HG03060 (cell line): ENCODE data around the gene MYL4.

Experiments used
- ATAC-seq: cut with Tn5 transposase; IDR thresholded peaks from one replicate; pipeline ENCODE4 v1.9.1; 2021; ENCODE audit warnings: low read depth, moderate number of reproducible peaks; ENCODE audit not compliant: unreplicated experiment

Gene MYL4

GRCh38 chr17:47239619-47239966, 30.4 kb downstream of the MYL4 start:
- ATAC-seq = no peak

- ATAC-seq = no peak
These were observed 31.0 kb downstream of the MYL4 start for GRCh38 chr17:47239967-47240651.

GRCh38 chr17:47240806-47241205, 31.7 kb downstream of the MYL4 start:
- no peak for ATAC-seq

DNA sequence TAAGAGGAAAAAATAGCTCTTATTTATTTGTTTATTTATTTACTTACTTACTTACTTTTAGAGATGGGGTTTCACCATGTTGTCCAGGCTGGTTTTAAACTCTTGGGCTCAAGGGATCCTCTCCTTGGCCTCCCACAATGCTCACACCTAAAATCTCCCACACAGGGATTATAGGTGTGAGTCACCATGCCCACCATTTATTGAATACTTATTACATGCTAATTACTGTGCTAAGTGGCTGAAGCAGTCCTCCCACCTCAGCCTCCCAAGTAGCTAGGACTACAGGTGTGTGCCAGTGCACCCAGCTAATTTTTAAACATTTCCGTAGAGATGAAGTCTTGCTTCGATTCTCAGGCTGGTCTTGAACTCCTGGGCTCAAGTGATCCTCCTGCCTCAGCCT, 33.5 kb downstream of the MYL4 start:
- ATAC-seq = no peak

- no peak for ATAC-seq
These were observed 34.8 kb downstream of the MYL4 start for GRCh38 chr17:47243737-47244598.

DNA sequence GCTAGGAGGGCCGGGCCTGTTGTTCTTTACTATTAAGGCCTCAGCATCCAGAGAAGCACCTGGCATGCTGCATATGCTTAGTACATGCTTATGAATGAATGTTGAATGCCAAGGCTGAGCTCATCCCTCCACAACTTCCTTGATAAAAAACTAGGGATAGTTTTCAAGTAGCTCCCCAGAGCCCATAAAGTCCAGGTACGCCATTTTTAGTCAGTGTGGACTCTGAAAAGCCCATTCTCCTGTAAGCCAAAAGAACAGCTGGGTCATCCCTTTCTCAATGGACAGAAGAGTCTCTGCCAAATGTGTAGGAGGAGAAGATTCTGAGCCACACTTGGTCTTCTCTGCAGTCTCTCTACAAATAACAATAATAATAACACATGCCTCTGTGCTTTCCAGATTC, 35.5 kb downstream of the MYL4 start:
- ATAC-seq = no peak

- ATAC-seq = no peak
These were observed 37.0 kb downstream of the MYL4 start for GRCh38 chr17:47246120-47246519.

- ATAC-seq = no peak
These were observed 41.7 kb downstream of the MYL4 start for GRCh38 chr17:47250855-47251254.

- no peak for ATAC-seq
These were observed 42.3 kb downstream of the MYL4 start for GRCh38 chr17:47251421-47251940.

DNA sequence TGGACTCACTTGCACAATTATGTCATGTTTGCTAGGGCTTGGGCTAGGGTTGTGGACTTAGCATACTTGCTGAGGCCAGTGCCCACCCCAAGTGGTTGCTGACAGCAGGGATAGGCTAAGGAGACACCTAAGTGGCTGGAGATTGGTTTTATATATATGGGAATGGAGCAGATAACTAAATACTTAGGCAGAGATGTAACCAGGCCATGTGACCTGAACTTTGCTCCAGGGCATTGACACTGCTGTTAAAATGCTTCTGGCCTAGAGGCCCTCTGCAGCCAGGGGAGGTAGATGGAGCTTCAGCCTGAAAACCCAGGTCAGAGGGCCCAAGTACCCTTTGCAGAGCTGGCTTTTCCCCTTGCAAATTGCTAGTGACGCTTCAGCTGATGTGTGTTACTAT, 43.1 kb downstream of the MYL4 start:
- no peak for ATAC-seq

DNA sequence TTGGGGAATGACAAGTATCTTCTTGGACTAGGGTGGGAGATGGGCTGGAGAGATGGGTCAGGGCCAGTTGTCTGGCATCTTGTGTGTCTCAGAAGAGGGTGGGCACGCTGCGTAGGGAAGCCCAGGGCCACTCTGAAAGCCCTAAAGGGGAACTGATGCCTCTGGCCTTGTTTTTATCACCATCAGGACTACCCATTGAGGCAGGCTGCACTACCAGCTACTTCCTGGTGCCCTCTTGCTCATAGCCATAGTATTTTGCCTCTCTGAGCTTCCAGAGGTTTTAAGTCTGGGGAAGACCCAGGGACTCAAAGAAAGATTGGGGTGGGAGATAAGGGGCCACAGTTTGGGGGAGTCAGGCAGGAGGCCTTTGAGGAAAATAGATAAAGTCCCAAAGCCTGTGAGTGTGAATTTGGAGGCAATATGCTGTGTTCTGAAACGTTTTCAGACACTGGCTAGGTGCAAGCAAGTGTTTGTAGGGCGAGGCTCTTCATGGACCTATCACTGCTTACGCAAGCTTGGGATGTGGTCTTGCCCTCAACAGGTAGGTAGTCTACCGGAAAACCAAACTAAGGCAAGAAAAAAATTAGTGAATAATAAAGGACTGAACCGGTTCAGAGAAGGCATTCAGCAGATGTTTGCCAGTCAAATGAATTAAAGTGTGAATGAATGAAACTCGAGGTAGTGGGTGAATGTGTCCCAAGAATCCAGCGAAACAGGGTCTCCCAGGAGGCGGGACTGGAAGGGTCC, 43.8 kb downstream of the MYL4 start:
- ATAC-seq = no peak

- no peak for ATAC-seq
These were observed 44.6 kb downstream of the MYL4 start, which contains the start of gene ITGB3 for GRCh38 chr17:47253541-47254402. ITGB3 (plus strand) TSS chr17:47253827; CDS start chr17:47253862, 35 bp downstream.

DNA sequence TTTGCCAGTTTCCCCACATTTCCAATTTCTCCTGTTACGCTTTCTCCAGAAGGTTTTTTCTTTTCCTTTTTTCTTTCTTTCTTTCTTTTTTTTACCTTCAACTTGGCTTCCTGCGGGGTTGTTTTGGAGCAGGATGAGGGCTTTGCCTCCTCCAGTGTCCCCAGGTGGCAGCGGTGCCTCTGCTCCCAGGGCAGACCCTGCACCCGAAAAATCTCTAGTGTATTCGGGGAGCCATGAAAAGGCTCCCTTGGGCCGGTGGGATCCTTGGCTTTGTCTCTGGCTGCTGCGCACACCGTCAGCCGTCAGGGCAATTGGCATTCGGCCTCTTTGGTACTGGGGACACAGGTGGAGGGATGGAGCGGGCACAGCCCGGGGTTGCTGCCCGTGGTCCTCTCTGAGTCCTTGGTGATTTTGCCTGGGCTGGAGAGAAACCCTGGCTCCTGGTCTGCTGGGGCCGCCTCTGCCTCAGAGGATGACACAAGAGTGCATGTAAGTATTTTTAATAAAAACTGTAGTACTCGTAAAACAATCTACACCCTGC, 45.3 kb downstream of the MYL4 start:
- no peak for ATAC-seq

DNA sequence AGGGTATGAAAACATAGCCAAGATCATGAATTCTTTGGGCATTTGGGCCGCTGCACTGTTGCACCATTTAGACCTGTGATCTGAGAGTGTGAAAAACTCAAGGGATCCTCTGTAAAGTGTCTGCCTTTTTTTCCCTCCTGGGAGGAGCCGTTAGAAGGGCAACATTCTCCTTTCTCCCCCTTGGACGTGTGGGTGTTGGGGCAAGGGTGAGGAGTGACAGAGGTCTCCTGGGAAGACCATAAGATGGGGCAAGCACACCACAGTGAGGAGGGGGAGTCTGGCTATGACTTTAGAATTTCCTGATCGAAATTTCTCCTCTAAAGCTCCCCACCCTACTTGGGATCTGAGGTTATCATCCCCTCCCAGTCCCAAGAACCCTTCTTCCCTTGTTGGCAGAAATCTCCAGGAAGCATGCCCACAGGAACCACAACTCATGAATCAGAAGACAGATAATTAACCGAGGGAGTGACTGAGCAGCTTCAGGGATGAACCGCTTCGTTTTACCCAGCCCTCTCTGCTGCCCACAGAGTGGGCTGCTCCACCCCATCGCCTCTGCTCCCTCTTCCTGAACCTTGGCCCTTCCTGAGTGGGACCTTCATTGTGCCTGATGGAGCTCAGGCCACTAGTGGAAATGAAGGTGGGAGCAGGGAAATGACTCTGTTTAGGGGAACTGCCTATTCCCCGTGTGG, 48.6 kb downstream of the MYL4 start:
- ATAC-seq = no peak

DNA sequence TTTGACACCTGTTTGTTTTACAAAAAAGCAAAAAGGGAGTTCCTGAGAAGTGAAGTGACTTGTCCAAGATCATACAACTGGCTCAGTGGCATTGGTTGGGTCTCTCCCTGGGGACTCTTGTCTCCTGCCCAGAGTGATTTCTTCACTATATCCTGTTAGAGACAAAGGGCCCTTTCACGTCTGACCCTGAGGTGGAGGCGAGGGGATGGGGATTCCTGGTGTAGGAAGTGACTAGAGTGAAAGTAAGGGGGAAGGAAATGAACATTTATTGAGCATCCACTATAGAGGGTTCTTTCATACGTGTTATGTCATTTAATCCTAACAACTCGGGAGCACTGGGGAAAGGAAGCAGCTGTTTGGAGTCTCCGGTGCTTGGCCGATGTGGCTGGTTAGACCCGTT, 53.4 kb downstream of the MYL4 start:
- no peak for ATAC-seq

DNA sequence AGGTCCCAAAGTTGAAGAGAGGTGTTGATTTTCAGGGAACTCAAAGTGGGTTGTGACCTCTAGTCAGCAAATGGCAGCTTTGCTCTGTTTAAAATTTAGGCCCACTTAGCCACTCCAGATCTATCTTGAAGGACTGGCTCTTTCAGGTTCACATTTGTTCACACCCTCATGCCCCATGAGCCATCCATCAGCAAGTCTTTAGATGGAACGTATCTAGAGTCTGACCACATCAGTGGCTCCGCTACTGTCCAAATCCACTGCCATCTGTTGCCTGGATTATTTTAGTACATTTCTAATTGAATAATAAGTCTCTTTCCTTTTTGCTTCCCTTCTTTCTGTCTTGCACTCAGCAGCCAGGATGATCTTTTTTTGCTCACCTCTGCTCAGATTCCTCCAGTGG, 55.0 kb downstream of the MYL4 start:
- ATAC-seq = no peak

- ATAC-seq = peak; percentile 37
These were observed 56.9 kb downstream of the MYL4 start for GRCh38 chr17:47265983-47266541.

GRCh38 chr17:47266782-47267181, 57.6 kb downstream of the MYL4 start:
- ATAC-seq = no peak

- no peak for ATAC-seq
These were observed 58.2 kb downstream of the MYL4 start for GRCh38 chr17:47267354-47267828.
